HepG2 (cell line): Measurements from ENCODE around the gene SRSF10. TPM values are rescaled to one million over a fixed set of nuclear protein-coding genes. Genes with fewer than 3 reads are reported as not detected.
A peak's percentile ranks its signal among the peaks of the same experiment; 100 is the strongest.

ENCODE experiments used
- AGO1 ChIP-seq: fragments of 200-400 bp; formaldehyde crosslinking; IDR thresholded peaks from 2 replicates; pipeline ENCODE4 v1.6.1; 2017; ENCODE audit warnings: mild to moderate bottlenecking, low read depth, low read length, moderate library complexity; ENCODE audit not compliant: poor library complexity, severe bottlenecking
- GATA4 ChIP-seq: sonication (generic); IDR thresholded peaks from 2 replicates; pipeline ENCODE4 v1.6.1; 2016; ENCODE audit warnings: antibody characterized with exemption, low read depth, borderline replicate concordance
- KLF9 ChIP-seq: IDR thresholded peaks from 2 replicates; pipeline ENCODE4 v1.6.1; 2016; ENCODE audit warnings: low read depth
- MED1 ChIP-seq: sonication (generic); formaldehyde crosslinking; IDR thresholded peaks from 2 replicates; pipeline ENCODE4 v1.4.0; 2020; ENCODE audit warnings: missing genetic modification reagents
- NFIC ChIP-seq: IDR thresholded peaks from 2 replicates; pipeline ENCODE4 v1.6.1; 2012; ENCODE audit warnings: mild to moderate bottlenecking, low read length, inconsistent platforms
- NR2C2 ChIP-seq: sonication (generic); formaldehyde crosslinking; IDR thresholded peaks from 2 replicates; pipeline ENCODE4 v1.4.0; 2020; ENCODE audit warnings: missing genetic modification reagents, mild to moderate bottlenecking, moderate library complexity, borderline replicate concordance
- REPIN1 ChIP-seq: sonication (generic); formaldehyde crosslinking; IDR thresholded peaks from 2 replicates; pipeline ENCODE4 v1.8.0; 2022; ENCODE audit warnings: missing genetic modification reagents, low read depth, mild to moderate bottlenecking, borderline replicate concordance
- SP140L ChIP-seq: sonication (generic); formaldehyde crosslinking; IDR thresholded peaks from 2 replicates; pipeline ENCODE4 v1.4.0; 2020; ENCODE audit warnings: missing genetic modification reagents, borderline replicate concordance
- STAT6 ChIP-seq: sonication (generic); formaldehyde crosslinking; IDR thresholded peaks from 2 replicates; pipeline ENCODE4 v1.4.0; 2020; ENCODE audit warnings: missing genetic modification reagents, mild to moderate bottlenecking, borderline replicate concordance
- TGIF2 ChIP-seq: IDR thresholded peaks from 2 replicates; pipeline ENCODE4 v1.6.1; 2016; ENCODE audit warnings: control low read depth, missing compliant biosample characterization
- ZNF205 ChIP-seq: IDR thresholded peaks from 2 replicates; pipeline ENCODE4 v1.6.1; 2018; ENCODE audit warnings: missing biosample characterization, missing genetic modification reagents
- ZNF383 ChIP-seq: sonication (generic); formaldehyde crosslinking; IDR thresholded peaks from 2 replicates; pipeline ENCODE4 v1.4.0; 2020; ENCODE audit warnings: missing genetic modification reagents, mild to moderate bottlenecking, borderline replicate concordance
- ZNF589 ChIP-seq: sonication (generic); formaldehyde crosslinking; conservative IDR thresholded peaks from 2 replicates; pipeline ENCODE4 v1.8.0; 2022; ENCODE audit warnings: mild to moderate bottlenecking, moderate library complexity, missing genetic modification reagents
- ZNF768 ChIP-seq: sonication (generic); formaldehyde crosslinking; IDR thresholded peaks from 2 replicates; pipeline ENCODE4 v1.4.0; 2020; ENCODE audit warnings: missing genetic modification reagents
- ZNF83 ChIP-seq: sonication (generic); formaldehyde crosslinking; IDR thresholded peaks from 2 replicates; pipeline ENCODE4 v1.4.0; 2020; ENCODE audit warnings: missing genetic modification reagents, mild to moderate bottlenecking, borderline replicate concordance
- ZNF879 ChIP-seq: sonication (generic); formaldehyde crosslinking; IDR thresholded peaks from 2 replicates; pipeline ENCODE4 v1.8.1; 2023; ENCODE audit warnings: missing genetic modification reagents
- polyA plus RNA-seq, 8 experiments: library from polyadenylated mRNA; depleted of rRNA in 3 of 8; stranded (reverse) in 7 of 8; unstranded in 1 of 8; fragments of >200 nt; fragmentation: Illumina TruSeq in 4 of 8; extraction: Trizol in 4 of 8; gene quantifications; 2 replicates each; pipeline versions ENCODE4 v1.2.1 to v1.2.3, GENCODE V29; 2011 to 2016; ENCODE audit warnings: low read depth in 4 of 8, missing spikeins in 1 of 8, mixed read lengths in 1 of 8; ENCODE audit not compliant: insufficient read depth in 1 of 8
- total RNA-seq, 5 experiments: library from RNA; depleted of rRNA; stranded (reverse); fragments of >200 nt; fragmentation: Illumina TruSeq; extraction: Trizol; gene quantifications; 2 replicates each; pipeline ENCODE4 v1.2.3, GENCODE V29; 2016; ENCODE audit warnings: low read depth in 1 of 5
- TF ChIP-seq, protein P1 (sequence below): sonication (generic); formaldehyde crosslinking; IDR thresholded peaks from 2 replicates; pipeline ENCODE4 v1.4.0; 2020; ENCODE audit warnings: missing genetic modification reagents
- TF ChIP-seq, protein P2 (sequence below): sonication (generic); formaldehyde crosslinking; IDR thresholded peaks from 2 replicates; pipeline ENCODE4 v1.5.0; 2020; ENCODE audit warnings: mild to moderate bottlenecking, missing genetic modification reagents, borderline replicate concordance

The SRSF10 gene
- total and polyA plus RNA-seq, 2 of the 13 experiments (the other 11 are each of a cell fraction or from before 2014, with no cell fraction given) = 126 to 186 TPM

GRCh38 chr1:24018611-24019580 lies 38.8 kb upstream of the SRSF10 start (continued):
- peak; percentile 68; the same call in 1 of the 2 replicates for TF ChIP-seq REPIN1 (CRISPR knock-in tag)
- peak; percentile 97 for TF ChIP-seq NFIC
- no peak for TF ChIP-seq ZNF768
- TF ChIP-seq ZNF83 (CRISPR knock-in tag) = no peak
- TF ChIP-seq KLF9 (CRISPR knock-in tag) = no peak
- TF ChIP-seq GATA4 = peak; percentile 76; the same call in 1 of the 2 replicates
- no peak for TF ChIP-seq AGO1
- TF ChIP-seq, protein P1, sequence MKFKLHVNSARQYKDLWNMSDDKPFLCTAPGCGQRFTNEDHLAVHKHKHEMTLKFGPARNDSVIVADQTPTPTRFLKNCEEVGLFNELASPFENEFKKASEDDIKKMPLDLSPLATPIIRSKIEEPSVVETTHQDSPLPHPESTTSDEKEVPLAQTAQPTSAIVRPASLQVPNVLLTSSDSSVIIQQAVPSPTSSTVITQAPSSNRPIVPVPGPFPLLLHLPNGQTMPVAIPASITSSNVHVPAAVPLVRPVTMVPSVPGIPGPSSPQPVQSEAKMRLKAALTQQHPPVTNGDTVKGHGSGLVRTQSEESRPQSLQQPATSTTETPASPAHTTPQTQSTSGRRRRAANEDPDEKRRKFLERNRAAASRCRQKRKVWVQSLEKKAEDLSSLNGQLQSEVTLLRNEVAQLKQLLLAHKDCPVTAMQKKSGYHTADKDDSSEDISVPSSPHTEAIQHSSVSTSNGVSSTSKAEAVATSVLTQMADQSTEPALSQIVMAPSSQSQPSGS (CRISPR knock-in tag) = peak; percentile 57
- TF ChIP-seq MED1 = peak; percentile 96
- TF ChIP-seq NR2C2 = no peak
- TF ChIP-seq ZNF383 (CRISPR knock-in tag) = no peak
- TF ChIP-seq ZNF589 (CRISPR knock-in tag) = no peak
- TF ChIP-seq, protein P2, sequence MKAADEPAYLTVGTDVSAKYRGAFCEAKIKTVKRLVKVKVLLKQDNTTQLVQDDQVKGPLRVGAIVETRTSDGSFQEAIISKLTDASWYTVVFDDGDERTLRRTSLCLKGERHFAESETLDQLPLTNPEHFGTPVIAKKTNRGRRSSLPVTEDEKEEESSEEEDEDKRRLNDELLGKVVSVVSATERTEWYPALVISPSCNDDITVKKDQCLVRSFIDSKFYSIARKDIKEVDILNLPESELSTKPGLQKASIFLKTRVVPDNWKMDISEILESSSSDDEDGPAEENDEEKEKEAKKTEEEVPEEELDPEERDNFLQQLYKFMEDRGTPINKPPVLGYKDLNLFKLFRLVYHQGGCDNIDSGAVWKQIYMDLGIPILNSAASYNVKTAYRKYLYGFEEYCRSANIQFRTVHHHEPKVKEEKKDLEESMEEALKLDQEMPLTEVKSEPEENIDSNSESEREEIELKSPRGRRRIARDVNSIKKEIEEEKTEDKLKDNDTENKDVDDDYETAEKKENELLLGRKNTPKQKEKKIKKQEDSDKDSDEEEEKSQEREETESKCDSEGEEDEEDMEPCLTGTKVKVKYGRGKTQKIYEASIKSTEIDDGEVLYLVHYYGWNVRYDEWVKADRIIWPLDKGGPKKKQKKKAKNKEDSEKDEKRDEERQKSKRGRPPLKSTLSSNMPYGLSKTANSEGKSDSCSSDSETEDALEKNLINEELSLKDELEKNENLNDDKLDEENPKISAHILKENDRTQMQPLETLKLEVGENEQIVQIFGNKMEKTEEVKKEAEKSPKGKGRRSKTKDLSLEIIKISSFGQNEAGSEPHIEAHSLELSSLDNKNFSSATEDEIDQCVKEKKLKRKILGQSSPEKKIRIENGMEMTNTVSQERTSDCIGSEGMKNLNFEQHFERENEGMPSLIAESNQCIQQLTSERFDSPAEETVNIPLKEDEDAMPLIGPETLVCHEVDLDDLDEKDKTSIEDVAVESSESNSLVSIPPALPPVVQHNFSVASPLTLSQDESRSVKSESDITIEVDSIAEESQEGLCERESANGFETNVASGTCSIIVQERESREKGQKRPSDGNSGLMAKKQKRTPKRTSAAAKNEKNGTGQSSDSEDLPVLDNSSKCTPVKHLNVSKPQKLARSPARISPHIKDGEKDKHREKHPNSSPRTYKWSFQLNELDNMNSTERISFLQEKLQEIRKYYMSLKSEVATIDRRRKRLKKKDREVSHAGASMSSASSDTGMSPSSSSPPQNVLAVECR (CRISPR knock-in tag) = peak; percentile 61
- 0 out of 2 replicates have a peak, but pooled peaks have one; percentile 59 for TF ChIP-seq ZNF205 (CRISPR knock-in tag)
- no peak for TF ChIP-seq ZNF879 (CRISPR knock-in tag)
- no peak; the same call in 1 of the 2 replicates for TF ChIP-seq SP140L
- TF ChIP-seq STAT6 (CRISPR knock-in tag) = peak; percentile 73; the same call in 1 of the 2 replicates
- TF ChIP-seq TGIF2 = no peak
